ENCODE measurements around the gene GRM7.

The GRM7 gene

GRCh38 chr3:7728566-7729519 lies 867.9 kb downstream of the GRM7 start:
- DNase-seq (ENCODE audit: low read depth) = no peak

- no peak for DNase-seq (ENCODE audit: low read depth)
Observed at GRCh38 chr3:7733933-7734332, 873.0 kb downstream of the GRM7 start.

GRCh38 chr3:7734456-7734855 lies 873.5 kb downstream of the GRM7 start:
- no peak for DNase-seq (ENCODE audit: low read depth)

- DNase-seq (ENCODE audit: low read depth) = no peak
Observed at GRCh38 chr3:7737263-7737662, 876.3 kb downstream of the GRM7 start.

- no peak for DNase-seq (ENCODE audit: low read depth)
Observed at GRCh38 chr3:7739754-7740153, 878.8 kb downstream of the GRM7 start.

GRCh38 chr3:7740458-7740857 lies 879.5 kb downstream of the GRM7 start:
- DNase-seq (ENCODE audit: low read depth) = no peak

GRCh38 chr3:7744850-7745249 lies 883.9 kb downstream of the GRM7 start:
- no peak for DNase-seq (ENCODE audit: low read depth)

GRCh38 chr3:7745711-7746110 lies 884.8 kb downstream of the GRM7 start:
- DNase-seq (ENCODE audit: low read depth) = no peak

GRCh38 chr3:7749931-7750695 lies 889.2 kb downstream of the GRM7 start:
- no peak for DNase-seq (ENCODE audit: low read depth)

GRCh38 chr3:7752005-7752404 lies 891.1 kb downstream of the GRM7 start:
- DNase-seq (ENCODE audit: low read depth) = no peak

GRCh38 chr3:7754653-7755441 lies 893.9 kb downstream of the GRM7 start:
- DNase-seq (ENCODE audit: low read depth) = no peak

- no peak for DNase-seq (ENCODE audit: low read depth)
Observed at GRCh38 chr3:7759630-7760029, 898.7 kb downstream of the GRM7 start.

GRCh38 chr3:7760718-7761117 lies 899.8 kb downstream of the GRM7 start:
- DNase-seq (ENCODE audit: low read depth) = no peak

- DNase-seq (ENCODE audit: low read depth) = no peak
Observed at GRCh38 chr3:7764115-7764514, 903.2 kb downstream of the GRM7 start.

- DNase-seq (ENCODE audit: low read depth) = no peak
Observed at GRCh38 chr3:7766530-7766929, 905.6 kb downstream of the GRM7 start.

GRCh38 chr3:7779331-7779730 lies 918.4 kb downstream of the GRM7 start:
- no peak for DNase-seq (ENCODE audit: low read depth)

GRCh38 chr3:7781395-7781794 lies 920.5 kb downstream of the GRM7 start:
- DNase-seq (ENCODE audit: low read depth) = no peak

- no peak for DNase-seq (ENCODE audit: low read depth)
Observed at GRCh38 chr3:7787871-7788828, 927.2 kb downstream of the GRM7 start.

- DNase-seq (ENCODE audit: low read depth) = no peak
Observed at GRCh38 chr3:7788881-7789280, 928.0 kb downstream of the GRM7 start.

GRCh38 chr3:7789324-7789723 lies 928.4 kb downstream of the GRM7 start:
- DNase-seq (ENCODE audit: low read depth) = no peak

- no peak for DNase-seq (ENCODE audit: low read depth)
Observed at GRCh38 chr3:7790141-7790540, 929.2 kb downstream of the GRM7 start.
